Superior temporal gyrus (tissue), 1 donor: ENCODE data around the gene FHOD3.
A peak's percentile ranks its signal among the peaks of the same experiment; 100 is the strongest.
"Not testable (repeated sequence)": the region's sequence is repeated elsewhere in the genome, so short reads cannot be mapped to it uniquely, and the experiment has no call there.

Experiments used
- DNase-seq: peaks from one replicate; pipeline ENCODE4 v3.0.0-alpha.2; 2016; ENCODE audit errors: extremely low spot score

The FHOD3 gene

GRCh38 chr18:36745219-36745975 lies 447.9 kb downstream of the FHOD3 start:
- DNase-seq: no peak

- peak; percentile 31 for DNase-seq
Measured at GRCh38 chr18:36752929-36753865, 455.7 kb downstream of the FHOD3 start.

GRCh38 chr18:36756242-36756641 lies 458.7 kb downstream of the FHOD3 start:
- DNase-seq: no peak

- DNase-seq: peak; percentile 92
Measured at GRCh38 chr18:36757081-36757480, 459.6 kb downstream of the FHOD3 start.

- no peak for DNase-seq
Measured at GRCh38 chr18:36757991-36758390, 460.5 kb downstream of the FHOD3 start.

GRCh38 chr18:36758623-36759022 lies 461.1 kb downstream of the FHOD3 start:
- no peak for DNase-seq

GRCh38 chr18:36759167-36759776 lies 461.8 kb downstream of the FHOD3 start:
- DNase-seq: no peak

- DNase-seq: no peak
Measured at GRCh38 chr18:36760598-36760997, 463.1 kb downstream of the FHOD3 start.

GRCh38 chr18:36761186-36761698 lies 463.7 kb downstream of the FHOD3 start:
- no peak for DNase-seq

- DNase-seq: no peak
Measured at GRCh38 chr18:36762074-36762473, 464.6 kb downstream of the FHOD3 start.

GRCh38 chr18:36762965-36763364 lies 465.5 kb downstream of the FHOD3 start:
- not testable (repeated sequence) for DNase-seq

GRCh38 chr18:36766836-36767235 lies 469.3 kb downstream of the FHOD3 start:
- no peak for DNase-seq

- no peak for DNase-seq
Measured at GRCh38 chr18:36769172-36769571, 471.7 kb downstream of the FHOD3 start.

GRCh38 chr18:36769611-36770314 lies 472.2 kb downstream of the FHOD3 start:
- no peak for DNase-seq

- no peak for DNase-seq
Measured at GRCh38 chr18:36770315-36770946, 472.9 kb downstream of the FHOD3 start.

- no peak for DNase-seq
Measured at GRCh38 chr18:36771245-36771644, 473.7 kb downstream of the FHOD3 start.

- DNase-seq: no peak
Measured at GRCh38 chr18:36772241-36772723, 474.8 kb downstream of the FHOD3 start.

- no peak for DNase-seq
Measured at GRCh38 chr18:36775396-36775795, 477.9 kb downstream of the FHOD3 start.

- DNase-seq: no peak
Measured at GRCh38 chr18:36776650-36777049, 479.1 kb downstream of the FHOD3 start.

GRCh38 chr18:36777566-36777965 lies 480.1 kb downstream of the FHOD3 start:
- no peak for DNase-seq

- DNase-seq: no peak
Measured at GRCh38 chr18:36780748-36781147, 483.2 kb downstream of the FHOD3 start.
